GM19193 (cell line): ENCODE data around the gene SULT2B1.

Experiments
- POLR2A ChIP-seq: IDR thresholded peaks from 4 replicates; pipeline ENCODE4 v1.6.1; 2011; ENCODE audit not compliant: insufficient read depth, insufficient read length; ENCODE audit errors: extremely low read depth

Gene SULT2B1

GRCh38 chr19:48619692-48620585 lies 68.0 kb downstream of the SULT2B1 start:
- TF ChIP-seq POLR2A = no peak

- no peak for TF ChIP-seq POLR2A
These were observed 71.6 kb downstream of the SULT2B1 start for GRCh38 chr19:48623556-48624066.

GRCh38 chr19:48624067-48624594 lies 72.2 kb downstream of the SULT2B1 start:
- peak; percentile 51 for TF ChIP-seq POLR2A

- TF ChIP-seq POLR2A = no peak
These were observed 73.1 kb downstream of the SULT2B1 start for GRCh38 chr19:48624791-48625723.

GRCh38 chr19:48625891-48626327 lies 73.9 kb downstream of the SULT2B1 start:
- no peak for TF ChIP-seq POLR2A

GRCh38 chr19:48627201-48627864 lies 75.4 kb downstream of the SULT2B1 start:
- no peak for TF ChIP-seq POLR2A

- no peak for TF ChIP-seq POLR2A
These were observed 75.9 kb downstream of the SULT2B1 start for GRCh38 chr19:48627865-48628314.

- no peak for TF ChIP-seq POLR2A
These were observed 76.7 kb downstream of the SULT2B1 start for GRCh38 chr19:48628486-48629296.

- no peak for TF ChIP-seq POLR2A
These were observed 77.3 kb downstream of the SULT2B1 start for GRCh38 chr19:48629297-48629598.

- TF ChIP-seq POLR2A = no peak
These were observed 77.8 kb downstream of the SULT2B1 start for GRCh38 chr19:48629599-48630295.

GRCh38 chr19:48630296-48631063 lies 78.5 kb downstream of the SULT2B1 start:
- TF ChIP-seq POLR2A = no peak

GRCh38 chr19:48631225-48631624 lies 79.3 kb downstream of the SULT2B1 start:
- TF ChIP-seq POLR2A = no peak
